ENCODE measurements around the gene RAPGEF1.

DNA sequence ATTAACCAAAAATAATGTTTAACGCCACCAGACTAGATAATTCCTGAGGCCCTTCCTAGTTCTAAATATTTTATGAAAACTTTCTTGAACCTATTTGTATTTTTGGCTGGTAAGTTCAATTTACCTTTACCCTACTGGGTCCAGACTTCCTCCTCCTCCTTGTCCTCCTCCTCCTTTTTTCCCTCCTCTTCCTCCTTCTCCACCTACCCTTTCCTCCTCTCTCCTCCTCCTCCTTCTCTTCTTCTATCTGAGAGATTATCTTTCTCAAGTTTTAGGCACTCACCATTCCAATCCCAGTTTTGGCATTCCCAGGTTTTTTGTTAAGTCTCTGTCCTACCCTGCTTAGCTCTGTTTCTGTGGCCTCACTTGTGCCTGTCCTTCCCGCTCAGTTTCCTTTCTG is 24.7 kb upstream of the RAPGEF1 start:
- TF ChIP-seq ZNF324 (tag by site-specific recombination; IDR thresholded peaks at IDR 0.05) = no peak
- TF ChIP-seq, protein P1, sequence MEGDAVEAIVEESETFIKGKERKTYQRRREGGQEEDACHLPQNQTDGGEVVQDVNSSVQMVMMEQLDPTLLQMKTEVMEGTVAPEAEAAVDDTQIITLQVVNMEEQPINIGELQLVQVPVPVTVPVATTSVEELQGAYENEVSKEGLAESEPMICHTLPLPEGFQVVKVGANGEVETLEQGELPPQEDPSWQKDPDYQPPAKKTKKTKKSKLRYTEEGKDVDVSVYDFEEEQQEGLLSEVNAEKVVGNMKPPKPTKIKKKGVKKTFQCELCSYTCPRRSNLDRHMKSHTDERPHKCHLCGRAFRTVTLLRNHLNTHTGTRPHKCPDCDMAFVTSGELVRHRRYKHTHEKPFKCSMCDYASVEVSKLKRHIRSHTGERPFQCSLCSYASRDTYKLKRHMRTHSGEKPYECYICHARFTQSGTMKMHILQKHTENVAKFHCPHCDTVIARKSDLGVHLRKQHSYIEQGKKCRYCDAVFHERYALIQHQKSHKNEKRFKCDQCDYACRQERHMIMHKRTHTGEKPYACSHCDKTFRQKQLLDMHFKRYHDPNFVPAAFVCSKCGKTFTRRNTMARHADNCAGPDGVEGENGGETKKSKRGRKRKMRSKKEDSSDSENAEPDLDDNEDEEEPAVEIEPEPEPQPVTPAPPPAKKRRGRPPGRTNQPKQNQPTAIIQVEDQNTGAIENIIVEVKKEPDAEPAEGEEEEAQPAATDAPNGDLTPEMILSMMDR (tag by site-specific recombination; IDR thresholded peaks at IDR 0.05) = no peak
- TF ChIP-seq, protein P2, sequence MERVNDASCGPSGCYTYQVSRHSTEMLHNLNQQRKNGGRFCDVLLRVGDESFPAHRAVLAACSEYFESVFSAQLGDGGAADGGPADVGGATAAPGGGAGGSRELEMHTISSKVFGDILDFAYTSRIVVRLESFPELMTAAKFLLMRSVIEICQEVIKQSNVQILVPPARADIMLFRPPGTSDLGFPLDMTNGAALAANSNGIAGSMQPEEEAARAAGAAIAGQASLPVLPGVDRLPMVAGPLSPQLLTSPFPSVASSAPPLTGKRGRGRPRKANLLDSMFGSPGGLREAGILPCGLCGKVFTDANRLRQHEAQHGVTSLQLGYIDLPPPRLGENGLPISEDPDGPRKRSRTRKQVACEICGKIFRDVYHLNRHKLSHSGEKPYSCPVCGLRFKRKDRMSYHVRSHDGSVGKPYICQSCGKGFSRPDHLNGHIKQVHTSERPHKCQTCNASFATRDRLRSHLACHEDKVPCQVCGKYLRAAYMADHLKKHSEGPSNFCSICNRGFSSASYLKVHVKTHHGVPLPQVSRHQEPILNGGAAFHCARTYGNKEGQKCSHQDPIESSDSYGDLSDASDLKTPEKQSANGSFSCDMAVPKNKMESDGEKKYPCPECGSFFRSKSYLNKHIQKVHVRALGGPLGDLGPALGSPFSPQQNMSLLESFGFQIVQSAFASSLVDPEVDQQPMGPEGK (tag by site-specific recombination; IDR thresholded peaks at IDR 0.05) = no peak
- TF ChIP-seq ZNF658 (tag by site-specific recombination; IDR thresholded peaks at IDR 0.05) = no peak
- TF ChIP-seq, protein P3, sequence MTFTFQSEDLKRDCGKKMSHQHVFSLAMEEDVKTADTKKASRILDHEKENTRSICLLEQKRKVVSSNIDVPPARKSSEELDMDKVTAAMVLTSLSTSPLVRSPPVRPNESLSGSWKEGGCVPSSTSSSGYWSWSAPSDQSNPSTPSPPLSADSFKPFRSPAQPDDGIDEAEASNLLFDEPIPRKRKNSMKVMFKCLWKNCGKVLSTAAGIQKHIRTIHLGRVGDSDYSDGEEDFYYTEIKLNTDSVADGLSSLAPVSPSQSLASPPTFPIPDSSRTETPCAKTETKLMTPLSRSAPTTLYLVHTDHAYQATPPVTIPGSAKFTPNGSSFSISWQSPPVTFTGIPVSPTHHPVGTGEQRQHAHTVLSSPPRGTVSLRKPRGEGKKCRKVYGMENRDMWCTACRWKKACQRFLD (tag by site-specific recombination; IDR thresholded peaks at IDR 0.05) = no peak
- TF ChIP-seq, protein P4, sequence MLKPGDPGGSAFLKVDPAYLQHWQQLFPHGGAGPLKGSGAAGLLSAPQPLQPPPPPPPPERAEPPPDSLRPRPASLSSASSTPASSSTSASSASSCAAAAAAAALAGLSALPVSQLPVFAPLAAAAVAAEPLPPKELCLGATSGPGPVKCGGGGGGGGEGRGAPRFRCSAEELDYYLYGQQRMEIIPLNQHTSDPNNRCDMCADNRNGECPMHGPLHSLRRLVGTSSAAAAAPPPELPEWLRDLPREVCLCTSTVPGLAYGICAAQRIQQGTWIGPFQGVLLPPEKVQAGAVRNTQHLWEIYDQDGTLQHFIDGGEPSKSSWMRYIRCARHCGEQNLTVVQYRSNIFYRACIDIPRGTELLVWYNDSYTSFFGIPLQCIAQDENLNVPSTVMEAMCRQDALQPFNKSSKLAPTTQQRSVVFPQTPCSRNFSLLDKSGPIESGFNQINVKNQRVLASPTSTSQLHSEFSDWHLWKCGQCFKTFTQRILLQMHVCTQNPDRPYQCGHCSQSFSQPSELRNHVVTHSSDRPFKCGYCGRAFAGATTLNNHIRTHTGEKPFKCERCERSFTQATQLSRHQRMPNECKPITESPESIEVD (tag by site-specific recombination; IDR thresholded peaks at IDR 0.05) = no peak
- TF ChIP-seq ZNF174 (tag by site-specific recombination; IDR thresholded peaks at IDR 0.05) = no peak
- no peak for TF ChIP-seq ZNF785 (tag by site-specific recombination; IDR thresholded peaks at IDR 0.05)
- TF ChIP-seq ZNF292 (tag by site-specific recombination; IDR thresholded peaks at IDR 0.05; ENCODE audit: borderline replicate concordance, low read depth) = no peak
- no peak for TF ChIP-seq YY1 (tag by site-specific recombination; IDR thresholded peaks at IDR 0.05)
- TF ChIP-seq ZNF302 (tag by site-specific recombination; IDR thresholded peaks at IDR 0.05; ENCODE audit: low read depth) = no peak
- no peak for TF ChIP-seq ZNF76 (tag by site-specific recombination; IDR thresholded peaks at IDR 0.05; ENCODE audit: borderline replicate concordance, low read depth)
